HEK293T (cell line): ENCODE results near the gene SLC6A5.

Experiments used
- ARNT ChIP-seq: fragments of 450-650 bp; IDR thresholded peaks from 2 replicates; pipeline ENCODE4 v1.6.1; 2017; ENCODE audit warnings: mild to moderate bottlenecking
- BHLHE40 ChIP-seq: fragments of 450-650 bp; IDR thresholded peaks from 2 replicates; pipeline ENCODE4 v1.6.1; 2016; ENCODE audit warnings: mild to moderate bottlenecking, moderate library complexity, borderline replicate concordance
- CTBP1 ChIP-seq: fragments of 450-650 bp; IDR thresholded peaks from 2 replicates; pipeline ENCODE4 v1.6.1; 2016; ENCODE audit warnings: borderline replicate concordance
- ELF4 ChIP-seq: fragments of 450-650 bp; IDR thresholded peaks from 2 replicates; pipeline ENCODE4 v1.6.1; 2017; ENCODE audit warnings: antibody characterized with exemption
- FOXA1 ChIP-seq: fragments of 450-650 bp; IDR thresholded peaks from 2 replicates; pipeline ENCODE4 v1.6.1; 2016; ENCODE audit warnings: mild to moderate bottlenecking
- FOXK2 ChIP-seq: fragments of 450-650 bp; IDR thresholded peaks from 2 replicates; pipeline ENCODE4 v1.6.1; 2016; ENCODE audit warnings: mild to moderate bottlenecking
- FOXM1 ChIP-seq: fragments of 450-650 bp; IDR thresholded peaks from 2 replicates; pipeline ENCODE4 v1.6.1; 2017; ENCODE audit warnings: mild to moderate bottlenecking, borderline replicate concordance
- NFRKB ChIP-seq: fragments of 450-650 bp; IDR thresholded peaks from 2 replicates; pipeline ENCODE4 v1.6.1; 2016; ENCODE audit warnings: mild to moderate bottlenecking, moderate library complexity
- SP1 ChIP-seq: fragments of 450-650 bp; IDR thresholded peaks from 2 replicates; pipeline ENCODE4 v1.6.1; 2017
- SUZ12 ChIP-seq: fragments of 450-650 bp; IDR thresholded peaks from 2 replicates; pipeline ENCODE4 v1.6.1; 2016; ENCODE audit warnings: mild to moderate bottlenecking
- TARDBP ChIP-seq: fragments of 450-650 bp; IDR thresholded peaks from 2 replicates; pipeline ENCODE4 v1.6.1; 2016
- TF ChIP-seq, protein P1 (sequence below): fragments of 450-650 bp; IDR thresholded peaks from 2 replicates; pipeline ENCODE4 v1.6.1; 2016

- no peak for TF ChIP-seq TARDBP
- TF ChIP-seq SP1 = no peak
- no peak for TF ChIP-seq ELF4
- no peak for TF ChIP-seq FOXM1
- no peak for TF ChIP-seq ARNT
- TF ChIP-seq CTBP1 = no peak
- no peak for TF ChIP-seq NFRKB
- TF ChIP-seq BHLHE40 = no peak
- no peak for TF ChIP-seq SUZ12
- TF ChIP-seq FOXK2 = no peak
- TF ChIP-seq, protein P1, sequence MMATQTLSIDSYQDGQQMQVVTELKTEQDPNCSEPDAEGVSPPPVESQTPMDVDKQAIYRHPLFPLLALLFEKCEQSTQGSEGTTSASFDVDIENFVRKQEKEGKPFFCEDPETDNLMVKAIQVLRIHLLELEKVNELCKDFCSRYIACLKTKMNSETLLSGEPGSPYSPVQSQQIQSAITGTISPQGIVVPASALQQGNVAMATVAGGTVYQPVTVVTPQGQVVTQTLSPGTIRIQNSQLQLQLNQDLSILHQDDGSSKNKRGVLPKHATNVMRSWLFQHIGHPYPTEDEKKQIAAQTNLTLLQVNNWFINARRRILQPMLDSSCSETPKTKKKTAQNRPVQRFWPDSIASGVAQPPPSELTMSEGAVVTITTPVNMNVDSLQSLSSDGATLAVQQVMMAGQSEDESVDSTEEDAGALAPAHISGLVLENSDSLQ = no peak
- no peak for TF ChIP-seq FOXA1
Observed at GRCh38 chr11:20590381-20590780, 9.0 kb upstream of the SLC6A5 start.
